ENCODE data around the gene RGS9.

Gene RGS9

DNA sequence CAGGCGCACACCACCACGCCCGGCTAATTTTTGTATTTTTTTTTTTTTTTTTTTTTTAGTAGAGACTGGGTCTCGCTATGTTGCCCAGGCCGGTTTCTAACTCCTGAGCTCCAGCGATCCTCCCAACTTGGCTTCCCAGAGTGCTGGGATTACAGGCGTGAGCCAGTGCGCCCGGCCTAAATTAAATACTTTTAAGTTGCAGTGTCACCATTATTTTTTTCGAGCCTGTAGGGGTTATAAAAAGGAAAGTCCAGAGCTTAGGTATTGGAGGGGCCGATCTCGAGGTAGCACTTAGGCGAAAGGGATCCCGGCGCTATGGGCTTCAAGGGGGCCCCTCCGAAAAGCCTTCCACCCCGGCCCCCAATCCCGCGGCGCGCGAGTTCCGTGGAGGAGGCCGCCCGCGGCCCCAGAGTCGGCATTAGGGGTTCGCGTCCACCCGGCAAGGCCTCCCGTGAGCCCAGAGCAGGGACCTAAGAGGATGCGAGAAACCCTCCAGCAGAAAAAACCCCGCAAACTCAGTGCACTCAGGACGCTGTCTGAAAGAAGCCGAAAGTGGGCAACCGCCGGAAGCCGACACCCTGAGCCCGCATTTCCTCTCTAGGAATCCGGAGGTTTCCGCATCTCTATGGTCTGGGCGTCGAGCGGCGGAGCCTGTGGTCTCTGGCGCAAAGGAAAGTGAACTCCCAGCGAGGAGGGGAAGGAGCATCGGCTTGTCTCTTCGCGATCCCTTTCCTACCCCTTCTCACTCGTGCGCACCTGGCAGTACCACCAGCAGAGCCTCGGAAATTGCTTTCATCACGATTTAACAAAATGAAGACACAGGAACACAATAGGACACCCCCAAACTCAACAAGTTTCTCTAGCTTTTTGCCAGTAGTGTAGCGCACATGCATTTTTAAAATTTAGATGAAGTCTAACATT lies 14.1 kb upstream of the RGS9 start:
- peak; percentile 93 to 94 for DNase-seq (ENCODE audit: low read depth in 2 of 2)
- H3K4me3 ChIP-seq (replicated peaks in 1 of 2; ENCODE audit: low read depth in 2 of 2, low read length in 2 of 2) = peak overlapping the region; percentile 59 to 61
- TF ChIP-seq CTCF (IDR thresholded peaks at IDR 0.05; ENCODE audit: low read depth, low read length) = no peak

- H3K4me3 ChIP-seq (replicated peaks in 1 of 2; ENCODE audit: low read depth in 2 of 2, low read length in 2 of 2) = no peak overlapping the region
- peak; percentile 46 to 80 for DNase-seq (ENCODE audit: low read depth in 2 of 2)
- no peak for TF ChIP-seq CTCF (IDR thresholded peaks at IDR 0.05; ENCODE audit: low read depth, low read length)
Observed at GRCh38 chr17:65123757-65124675, 13.2 kb upstream of the RGS9 start.

DNA sequence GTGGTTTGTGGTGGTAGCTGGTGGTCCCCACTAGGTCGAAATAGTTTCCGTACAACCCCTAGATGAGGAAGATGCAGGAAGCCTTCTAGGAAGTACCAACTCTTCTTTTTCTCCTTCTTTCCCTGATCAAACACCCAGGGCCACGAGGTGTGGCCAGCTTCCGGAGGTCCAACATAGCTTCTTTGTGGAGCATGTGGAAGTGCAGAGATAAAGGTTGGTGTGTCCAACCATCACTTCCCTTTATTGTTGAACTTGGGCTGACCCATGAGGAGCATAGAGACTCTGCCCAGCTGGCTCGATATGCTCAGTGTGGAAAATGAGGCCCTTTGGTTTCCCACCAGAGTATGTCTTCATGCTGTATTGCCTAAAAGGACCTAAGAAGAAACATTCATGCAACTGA lies 6.3 kb upstream of the RGS9 start:
- no peak for TF ChIP-seq CTCF (IDR thresholded peaks at IDR 0.05; ENCODE audit: low read depth, low read length)
- DNase-seq (ENCODE audit: low read depth in 2 of 2) = no peak
- no peak overlapping the region for H3K4me3 ChIP-seq (replicated peaks in 1 of 2; ENCODE audit: low read depth in 2 of 2, low read length in 2 of 2)

DNA sequence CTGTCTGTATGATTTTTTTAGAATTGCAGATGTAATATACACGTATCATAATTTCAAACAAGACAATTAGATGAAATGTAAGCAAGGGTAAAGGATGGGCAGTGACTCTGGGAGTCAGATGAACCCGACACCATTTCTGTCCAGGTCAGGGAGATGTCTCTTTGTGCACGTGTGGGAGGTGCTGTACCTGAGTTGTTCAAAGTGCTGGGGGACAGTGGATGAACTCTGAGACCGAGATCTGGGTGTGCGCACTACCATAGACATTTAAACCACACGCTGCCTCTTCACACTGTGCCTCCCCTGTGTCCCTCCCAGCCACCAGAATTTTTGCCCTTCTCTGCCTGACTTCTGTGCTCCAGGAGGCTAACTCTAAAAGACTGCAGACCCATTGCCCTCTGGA lies 5.9 kb upstream of the RGS9 start:
- no peak for DNase-seq (ENCODE audit: low read depth in 2 of 2)
- no peak overlapping the region for H3K4me3 ChIP-seq (replicated peaks in 1 of 2; ENCODE audit: low read depth in 2 of 2, low read length in 2 of 2)
- TF ChIP-seq CTCF (IDR thresholded peaks at IDR 0.05; ENCODE audit: low read depth, low read length) = no peak

- no peak overlapping the region for H3K4me3 ChIP-seq (replicated peaks in 1 of 2; ENCODE audit: low read depth in 2 of 2, low read length in 2 of 2)
- no peak for TF ChIP-seq CTCF (IDR thresholded peaks at IDR 0.05; ENCODE audit: low read depth, low read length)
- peak; percentile 12 to 93 for DNase-seq (ENCODE audit: low read depth in 2 of 2)
Observed at GRCh38 chr17:65131946-65132345, 5.2 kb upstream of the RGS9 start.

DNA sequence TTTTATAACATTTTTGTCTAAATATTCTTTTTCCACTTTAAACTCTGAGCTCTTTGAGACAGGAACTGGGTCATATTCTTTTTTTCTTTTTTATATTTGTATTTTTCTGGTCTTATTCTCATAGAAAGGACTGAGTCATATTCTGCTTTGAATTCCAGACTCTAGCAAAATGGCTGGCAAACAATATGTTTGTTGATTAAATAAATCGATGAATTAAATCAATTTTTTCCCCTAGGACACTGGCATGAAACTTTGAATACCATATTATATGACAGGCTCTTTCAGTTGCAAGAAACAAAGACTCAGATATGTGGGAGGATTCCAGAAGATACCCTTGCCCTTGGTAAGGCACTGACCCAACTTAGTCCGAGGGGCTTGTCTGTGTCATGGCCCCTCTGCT lies 3.1 kb upstream of the RGS9 start:
- no peak for TF ChIP-seq CTCF (IDR thresholded peaks at IDR 0.05; ENCODE audit: low read depth, low read length)
- DNase-seq (ENCODE audit: low read depth in 2 of 2) = no peak

More for the DNA sequence above, 3.1 kb upstream of the RGS9 start:
- no peak overlapping the region for H3K4me3 ChIP-seq (replicated peaks in 1 of 2; ENCODE audit: low read depth in 2 of 2, low read length in 2 of 2)

Data from cardiac fibroblast (primary cell).